Ovary (tissue), 3 donors: Measurements from ENCODE around the gene GUCY1A2.

Experiments used
- EP300 ChIP-seq: sonication (generic); formaldehyde crosslinking; IDR thresholded peaks from one replicate; pipeline ENCODE4 v1.6.1; 2017; ENCODE audit warnings: antibody characterized with exemption
- POLR2A ChIP-seq: fragments of 450-650 bp; IDR thresholded peaks from one replicate; pipeline ENCODE4 v1.6.1; 2017; ENCODE audit warnings: antibody characterized with exemption, mild to moderate bottlenecking, moderate library complexity
- TF ChIP-seq, protein P1 (sequence below), 3 donors: fragments of 450-650 bp in 2 of 3; fragments of 200-600 bp in 1 of 3; IDR thresholded peaks; one replicate each; pipeline versions ENCODE4 v1.5.1 to v1.8.0; 2016 to 2022; ENCODE audit warnings: antibody characterized with exemption in 3 of 3, mild to moderate bottlenecking in 1 of 3
- donor health status: DM: no; HTN: no; CAD: no.

DNA sequence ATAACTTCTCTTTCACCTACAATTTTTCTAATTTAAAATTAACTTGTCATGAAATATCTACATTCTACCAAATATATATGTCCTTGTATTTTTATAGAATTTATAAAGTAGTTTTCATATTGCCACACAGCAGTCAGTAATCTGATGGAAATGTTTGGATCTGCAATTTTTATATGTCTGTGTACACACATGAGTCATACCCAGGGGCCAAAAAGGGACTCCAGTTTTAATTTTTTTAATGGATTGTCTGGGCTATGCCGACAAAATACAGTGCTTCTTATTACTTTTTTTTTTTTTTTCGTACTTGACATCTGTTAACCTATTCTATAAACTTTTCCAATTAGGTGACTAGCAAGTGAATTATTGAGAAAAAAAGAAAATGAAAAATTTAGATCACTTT lies 6.3 kb downstream of the GUCY1A2 start:
- TF ChIP-seq EP300, result no peak
- TF ChIP-seq, protein P1, sequence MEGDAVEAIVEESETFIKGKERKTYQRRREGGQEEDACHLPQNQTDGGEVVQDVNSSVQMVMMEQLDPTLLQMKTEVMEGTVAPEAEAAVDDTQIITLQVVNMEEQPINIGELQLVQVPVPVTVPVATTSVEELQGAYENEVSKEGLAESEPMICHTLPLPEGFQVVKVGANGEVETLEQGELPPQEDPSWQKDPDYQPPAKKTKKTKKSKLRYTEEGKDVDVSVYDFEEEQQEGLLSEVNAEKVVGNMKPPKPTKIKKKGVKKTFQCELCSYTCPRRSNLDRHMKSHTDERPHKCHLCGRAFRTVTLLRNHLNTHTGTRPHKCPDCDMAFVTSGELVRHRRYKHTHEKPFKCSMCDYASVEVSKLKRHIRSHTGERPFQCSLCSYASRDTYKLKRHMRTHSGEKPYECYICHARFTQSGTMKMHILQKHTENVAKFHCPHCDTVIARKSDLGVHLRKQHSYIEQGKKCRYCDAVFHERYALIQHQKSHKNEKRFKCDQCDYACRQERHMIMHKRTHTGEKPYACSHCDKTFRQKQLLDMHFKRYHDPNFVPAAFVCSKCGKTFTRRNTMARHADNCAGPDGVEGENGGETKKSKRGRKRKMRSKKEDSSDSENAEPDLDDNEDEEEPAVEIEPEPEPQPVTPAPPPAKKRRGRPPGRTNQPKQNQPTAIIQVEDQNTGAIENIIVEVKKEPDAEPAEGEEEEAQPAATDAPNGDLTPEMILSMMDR (IDR thresholded peaks at IDR 0.05), result no peak
- TF ChIP-seq POLR2A, result no peak
